Liver (tissue), 9 donors: ENCODE data around the gene SPDEF. TPM values are rescaled to one million over a fixed set of nuclear protein-coding genes. Genes with fewer than 3 reads are reported as not detected.

ENCODE experiments used
- DNase-seq: peaks from one replicate; pipeline ENCODE4 v3.0.0-alpha.2; 2017; ENCODE audit warnings: low spot score
- H3K27ac ChIP-seq, 2 donors: one replicate each; pipeline ENCODE4 v1.7.0; 2013; ENCODE audit warnings: inconsistent platforms in 2 of 2, low read length in 2 of 2, control low read depth in 1 of 2, low read depth in 1 of 2, mild to moderate bottlenecking in 1 of 2
- H3K27me3 ChIP-seq, 4 donors: one replicate each; pipeline versions ENCODE4 v1.6.1 to v1.7.0; 2013; ENCODE audit warnings: low read length in 3 of 4, inconsistent platforms in 1 of 4, mild to moderate bottlenecking in 1 of 4, moderate library complexity in 1 of 4; ENCODE audit not compliant: control insufficient read depth in 4 of 4, insufficient read depth in 4 of 4
- H3K36me3 ChIP-seq, 4 donors: one replicate each; pipeline versions ENCODE4 v1.6.1 to v1.7.0; 2013; ENCODE audit warnings: low read length in 3 of 4, mild to moderate bottlenecking in 3 of 4, low read depth in 1 of 4, moderate library complexity in 1 of 4; ENCODE audit not compliant: control insufficient read depth in 4 of 4, insufficient read depth in 3 of 4
- H3K4me1 ChIP-seq, 4 donors: one replicate each; pipeline versions ENCODE4 v1.6.1 to v1.7.0; 2013; ENCODE audit warnings: low read length in 3 of 4, mild to moderate bottlenecking in 3 of 4, moderate library complexity in 1 of 4; ENCODE audit not compliant: control insufficient read depth in 4 of 4, insufficient read depth in 4 of 4
- H3K4me3 ChIP-seq, 3 donors: one replicate each; pipeline versions ENCODE4 v1.6.1 to v1.7.0; 2013; ENCODE audit warnings: low read length in 3 of 3, control low read depth in 1 of 3, low read depth in 1 of 3, mild to moderate bottlenecking in 1 of 3
- H3K9ac ChIP-seq, 2 donors: one replicate each; pipeline ENCODE4 v1.7.0; 2013; ENCODE audit warnings: low read length in 2 of 2, mild to moderate bottlenecking in 2 of 2, moderate library complexity in 2 of 2, control low read depth in 1 of 2, low read depth in 1 of 2
- H3K9me3 ChIP-seq, 4 donors: one replicate each; pipeline versions ENCODE4 v1.6.1 to v1.7.0; 2013; ENCODE audit warnings: low read length in 3 of 4; ENCODE audit not compliant: control insufficient read depth in 4 of 4
- EGR1 ChIP-seq, 2 donors: IDR thresholded peaks; 2 replicates each; pipeline ENCODE4 v1.6.1; 2016 to 2018; ENCODE audit warnings: antibody characterized with exemption in 2 of 2, low read depth in 2 of 2
- FOXA1 ChIP-seq: IDR thresholded peaks from 2 replicates; pipeline ENCODE4 v1.6.1; 2016; ENCODE audit warnings: antibody characterized with exemption
- FOXA2 ChIP-seq: IDR thresholded peaks from 2 replicates; pipeline ENCODE4 v1.6.1; 2016; ENCODE audit warnings: antibody characterized with exemption
- GABPA ChIP-seq, 2 donors: IDR thresholded peaks in 1 of 2; conservative IDR thresholded peaks in 1 of 2; 2 replicates each; pipeline ENCODE4 v1.6.1; 2016; ENCODE audit warnings: antibody characterized with exemption in 2 of 2, mild to moderate bottlenecking in 1 of 2, moderate library complexity in 1 of 2
- HNF4A ChIP-seq, 2 donors: conservative IDR thresholded peaks; 2 replicates each; pipeline ENCODE4 v1.6.1; 2016; ENCODE audit warnings: antibody characterized with exemption in 2 of 2, mild to moderate bottlenecking in 2 of 2
- HNF4G ChIP-seq: IDR thresholded peaks from 2 replicates; pipeline ENCODE4 v1.6.1; 2016; ENCODE audit warnings: antibody characterized with exemption
- JUND ChIP-seq, 2 donors: IDR thresholded peaks; 2 replicates each; pipeline ENCODE4 v1.6.1; 2016; ENCODE audit warnings: antibody characterized with exemption in 2 of 2
- NR2F2 ChIP-seq: IDR thresholded peaks from 2 replicates; pipeline ENCODE4 v1.6.1; 2016; ENCODE audit warnings: antibody characterized with exemption
- RAD21 ChIP-seq, 2 donors: IDR thresholded peaks; 2 replicates each; pipeline ENCODE4 v1.6.1; 2016; ENCODE audit warnings: antibody characterized with exemption in 2 of 2, mild to moderate bottlenecking in 2 of 2
- RXRA ChIP-seq, 2 donors: IDR thresholded peaks; 2 replicates each; pipeline ENCODE4 v1.6.1; 2017 to 2018; ENCODE audit warnings: antibody characterized with exemption in 2 of 2, mild to moderate bottlenecking in 1 of 2
- SP1 ChIP-seq: IDR thresholded peaks from 2 replicates; pipeline ENCODE4 v1.6.1; 2018; ENCODE audit warnings: antibody characterized with exemption, mild to moderate bottlenecking
- TAF1 ChIP-seq: conservative IDR thresholded peaks from 2 replicates; pipeline ENCODE4 v1.6.1; 2016; ENCODE audit warnings: antibody characterized with exemption, mild to moderate bottlenecking
- YY1 ChIP-seq: IDR thresholded peaks from 2 replicates; pipeline ENCODE4 v1.6.1; 2016; ENCODE audit warnings: antibody characterized with exemption, mild to moderate bottlenecking
- WGBS: extraction: QIAGEN DNeasy Blood & Tissue Kit; methylation state at CpG from one replicate; pipeline ENCODE4 v1.1.7; 2013; 5-methylcytosine and 5-hydroxymethylcytosine counted together
- polyA plus RNA-seq, 2 donors: library from polyadenylated mRNA; stranded (reverse) in 1 of 2; unstranded in 1 of 2; fragments of 200-250 nt in 1 of 2; fragments of >200 nt in 1 of 2; fragmentation: Nextera tagmentation in 1 of 2; extraction: Ambion mirVana in 1 of 2; gene quantifications; one replicate each; pipeline versions ENCODE4 v1.2.1 to v1.2.3, GENCODE V29; 2013 to 2015
- total RNA-seq, 2 donors: library from RNA; depleted of rRNA; stranded (reverse); fragments of >200 nt; gene quantifications; one replicate each; pipeline ENCODE4 v1.2.3, GENCODE V29; 2014
- TF ChIP-seq, protein P1 (sequence below): IDR thresholded peaks from 2 replicates; pipeline ENCODE4 v1.6.1; 2016; ENCODE audit warnings: antibody characterized with exemption
- TF ChIP-seq, protein P2 (sequence below): IDR thresholded peaks from 2 replicates; pipeline ENCODE4 v1.6.1; 2016; ENCODE audit warnings: antibody characterized with exemption
- TF ChIP-seq, protein P3 (sequence below): IDR thresholded peaks from 2 replicates; pipeline ENCODE4 v1.6.1; 2016; ENCODE audit warnings: antibody characterized with exemption
- TF ChIP-seq, protein P4 (sequence below): fragments of 150-350 bp; IDR thresholded peaks from 2 replicates; pipeline ENCODE4 v1.5.1; 2017; ENCODE audit warnings: improper control_type of control experiment, low read depth, low read length; ENCODE audit not compliant: missing input control
- TF ChIP-seq, protein P5 (sequence below): IDR thresholded peaks from 2 replicates; pipeline ENCODE4 v1.6.1; 2016; ENCODE audit warnings: antibody characterized with exemption, mild to moderate bottlenecking
- donor health status: healthy.
- donor health status: healthy.
- donor health status: healthy.
- donor health status: healthy.
- donor health status: healthy.

The SPDEF gene
- total and polyA plus RNA-seq, 4 donors = 0.05 to 0.09 TPM; not detected in 2

DNA sequence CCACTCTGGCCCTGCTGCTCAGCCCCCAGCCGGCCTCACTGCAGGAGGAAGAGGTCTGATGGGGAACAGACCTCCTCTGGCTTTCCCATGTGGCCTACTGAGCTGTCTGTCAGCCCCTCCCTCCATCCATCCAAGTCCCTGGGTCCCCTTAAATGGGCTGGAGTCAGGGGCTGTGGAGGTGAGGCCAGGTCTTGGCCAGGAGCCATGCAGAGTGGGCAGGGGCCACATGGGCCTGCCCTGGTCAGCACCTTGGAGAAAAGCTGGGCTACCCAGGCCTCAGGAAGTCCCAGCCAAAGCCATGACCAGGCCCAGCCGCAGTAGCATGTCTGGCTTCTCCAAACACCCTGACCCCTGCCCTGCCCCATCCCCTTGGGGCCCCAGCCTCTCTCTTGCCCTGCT lies 6.3 kb downstream of the SPDEF start:
- H3K27ac ChIP-seq = no peak overlapping the region
- H3K4me1 ChIP-seq = peaks cover 4 to 14% (median 4%) of the 10 kb centered on the region in 4 donors

DNA sequence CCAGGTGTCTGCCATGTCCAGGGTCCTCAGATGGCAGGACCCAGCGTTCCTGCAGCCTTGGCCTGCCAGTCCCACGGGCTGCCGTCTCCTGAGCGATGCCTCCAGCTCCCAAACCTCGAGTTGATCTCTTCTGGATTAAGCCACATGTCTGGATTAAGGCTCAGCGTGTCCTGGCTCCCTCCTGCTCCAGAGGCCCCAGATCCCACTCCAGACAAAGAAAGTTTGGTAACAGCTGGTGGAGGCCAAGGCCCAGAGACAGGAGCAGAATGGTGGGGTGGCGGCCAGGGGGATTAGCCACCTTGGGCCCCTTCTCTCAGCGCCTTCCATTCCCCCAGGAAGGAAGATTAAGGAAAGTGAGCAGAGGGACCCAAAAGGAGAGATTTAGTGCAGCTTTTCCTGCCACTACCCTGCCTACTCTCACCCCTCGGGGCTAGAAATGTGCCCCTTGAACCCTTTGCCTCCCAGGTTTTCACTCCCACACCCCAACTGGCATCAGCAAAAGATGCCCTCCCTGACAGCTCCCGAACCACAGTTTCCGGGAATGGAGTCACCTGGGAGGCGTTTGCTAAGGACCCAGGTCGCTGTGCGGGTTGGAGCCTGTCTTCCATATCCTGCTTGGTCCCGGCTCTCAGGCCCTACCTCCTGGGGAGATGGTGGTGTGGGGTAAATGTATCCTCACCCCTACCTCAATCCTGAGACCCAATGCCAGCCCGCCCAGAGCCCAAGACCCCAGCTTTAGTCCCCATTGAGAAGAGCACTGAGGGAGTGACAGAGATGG lies 6.9 kb downstream of the SPDEF start:
- Histone ChIP-seq H3K9ac (no peak overlapping the region), H3K4me3 (no peak overlapping the region), H3K4me1 (peaks cover 4 to 14% (median 4%) of the 10 kb centered on the region in 4 donors), H3K27me3 (no peaks in the 10 kb centered on the region), H3K27ac (no peak overlapping the region), H3K9me3 (no peaks in the 10 kb centered on the region), H3K36me3 (no peaks in the 10 kb centered on the region)
- no peak for DNase-seq
- 95% methylated on average over 16 of the region's 16 CpGs for WGBS
- no peak for TF ChIP-seq TAF1
- no peak for TF ChIP-seq EGR1 (IDR thresholded peaks at IDR 0.05; ENCODE audit: low read depth in 2 of 2)

More for the DNA sequence above, 6.3 kb downstream of the SPDEF start:
- no peak overlapping the region for H3K9ac ChIP-seq
- no peaks in the 10 kb centered on the region for H3K36me3 ChIP-seq
- WGBS = 84% methylated on average over 2 of the region's 2 CpGs
- no peak for DNase-seq
- TF ChIP-seq FOXA2 = no peak
- TF ChIP-seq HNF4A (conservative IDR thresholded peaks at IDR 0.05) = no peak
- no peak for TF ChIP-seq JUND (IDR thresholded peaks at IDR 0.05)
- H3K9me3 ChIP-seq = no peaks in the 10 kb centered on the region
- no peaks in the 10 kb centered on the region for H3K27me3 ChIP-seq
- no peak overlapping the region for H3K4me3 ChIP-seq

DNA sequence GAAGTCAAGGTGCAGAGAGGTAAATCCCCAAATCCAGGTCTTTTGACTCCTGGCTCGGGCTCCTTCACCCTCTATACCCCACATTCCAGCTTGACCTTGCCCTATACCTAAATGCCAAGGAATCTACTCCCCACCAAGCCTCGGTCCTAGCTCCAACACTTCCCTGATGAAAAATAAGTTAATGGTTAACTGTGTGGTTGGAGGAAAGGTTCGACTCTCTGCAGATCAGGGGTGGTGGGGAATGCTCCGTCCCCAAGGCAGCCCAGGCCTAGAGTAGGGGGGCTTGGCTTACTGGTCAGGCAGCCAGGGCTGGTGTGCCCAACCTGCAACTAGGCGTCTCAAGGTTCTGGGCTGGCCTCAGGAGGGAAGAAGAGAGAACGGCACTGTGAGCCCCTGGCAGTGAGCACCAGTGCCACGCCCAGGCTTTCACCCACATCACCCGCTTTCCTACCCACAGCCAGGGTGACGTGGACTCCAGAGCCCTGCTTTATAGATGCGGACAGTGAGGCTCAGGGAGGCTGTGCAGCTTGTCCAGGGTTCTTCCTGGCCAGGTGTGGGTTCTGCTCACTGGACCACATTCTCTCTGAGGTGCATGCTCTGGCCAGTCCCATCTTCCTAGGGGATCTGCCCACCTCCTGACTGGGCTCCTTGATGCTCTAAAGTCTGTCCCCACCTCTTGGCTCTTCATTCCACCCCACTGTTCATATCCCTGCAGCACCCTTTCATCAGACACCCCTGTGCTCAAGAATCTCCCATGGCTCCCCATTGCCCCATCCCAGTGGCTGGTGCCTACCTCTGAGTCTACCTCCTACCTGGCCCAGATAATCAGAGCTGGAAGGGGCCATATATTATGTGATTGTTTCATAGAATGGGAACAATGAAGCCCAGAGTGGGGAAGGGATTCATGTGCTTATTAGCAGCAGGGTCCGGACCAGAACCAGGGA lies 8.2 kb downstream of the SPDEF start:
- DNase-seq = no peak
- 73% methylated on average over 11 of the region's 11 CpGs for WGBS
- TF ChIP-seq, protein P1, sequence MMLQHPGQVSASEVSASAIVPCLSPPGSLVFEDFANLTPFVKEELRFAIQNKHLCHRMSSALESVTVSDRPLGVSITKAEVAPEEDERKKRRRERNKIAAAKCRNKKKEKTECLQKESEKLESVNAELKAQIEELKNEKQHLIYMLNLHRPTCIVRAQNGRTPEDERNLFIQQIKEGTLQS = no peak
- TF ChIP-seq, protein P2, sequence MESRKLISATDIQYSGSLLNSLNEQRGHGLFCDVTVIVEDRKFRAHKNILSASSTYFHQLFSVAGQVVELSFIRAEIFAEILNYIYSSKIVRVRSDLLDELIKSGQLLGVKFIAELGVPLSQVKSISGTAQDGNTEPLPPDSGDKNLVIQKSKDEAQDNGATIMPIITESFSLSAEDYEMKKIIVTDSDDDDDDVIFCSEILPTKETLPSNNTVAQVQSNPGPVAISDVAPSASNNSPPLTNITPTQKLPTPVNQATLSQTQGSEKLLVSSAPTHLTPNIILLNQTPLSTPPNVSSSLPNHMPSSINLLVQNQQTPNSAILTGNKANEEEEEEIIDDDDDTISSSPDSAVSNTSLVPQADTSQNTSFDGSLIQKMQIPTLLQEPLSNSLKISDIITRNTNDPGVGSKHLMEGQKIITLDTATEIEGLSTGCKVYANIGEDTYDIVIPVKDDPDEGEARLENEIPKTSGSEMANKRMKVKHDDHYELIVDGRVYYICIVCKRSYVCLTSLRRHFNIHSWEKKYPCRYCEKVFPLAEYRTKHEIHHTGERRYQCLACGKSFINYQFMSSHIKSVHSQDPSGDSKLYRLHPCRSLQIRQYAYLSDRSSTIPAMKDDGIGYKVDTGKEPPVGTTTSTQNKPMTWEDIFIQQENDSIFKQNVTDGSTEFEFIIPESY = no peak
- TF ChIP-seq JUND (IDR thresholded peaks at IDR 0.05) (no peak), RAD21 (IDR thresholded peaks at IDR 0.05) (no peak), FOXA2 (no peak), FOXA1 (no peak), YY1 (no peak), HNF4A (conservative IDR thresholded peaks at IDR 0.05) (no peak), HNF4G (no peak), EGR1 (IDR thresholded peaks at IDR 0.05; ENCODE audit: low read depth in 2 of 2) (no peak), SP1 (no peak), GABPA (IDR thresholded peaks at IDR 0.05 in 1 of 2, conservative IDR thresholded peaks at IDR 0.05 in 1 of 2) (no peak), TAF1 (no peak), NR2F2 (no peak), RXRA (IDR thresholded peaks at IDR 0.05) (no peak)
- TF ChIP-seq, protein P3, sequence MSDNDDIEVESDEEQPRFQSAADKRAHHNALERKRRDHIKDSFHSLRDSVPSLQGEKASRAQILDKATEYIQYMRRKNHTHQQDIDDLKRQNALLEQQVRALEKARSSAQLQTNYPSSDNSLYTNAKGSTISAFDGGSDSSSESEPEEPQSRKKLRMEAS = no peak
- TF ChIP-seq, protein P4, sequence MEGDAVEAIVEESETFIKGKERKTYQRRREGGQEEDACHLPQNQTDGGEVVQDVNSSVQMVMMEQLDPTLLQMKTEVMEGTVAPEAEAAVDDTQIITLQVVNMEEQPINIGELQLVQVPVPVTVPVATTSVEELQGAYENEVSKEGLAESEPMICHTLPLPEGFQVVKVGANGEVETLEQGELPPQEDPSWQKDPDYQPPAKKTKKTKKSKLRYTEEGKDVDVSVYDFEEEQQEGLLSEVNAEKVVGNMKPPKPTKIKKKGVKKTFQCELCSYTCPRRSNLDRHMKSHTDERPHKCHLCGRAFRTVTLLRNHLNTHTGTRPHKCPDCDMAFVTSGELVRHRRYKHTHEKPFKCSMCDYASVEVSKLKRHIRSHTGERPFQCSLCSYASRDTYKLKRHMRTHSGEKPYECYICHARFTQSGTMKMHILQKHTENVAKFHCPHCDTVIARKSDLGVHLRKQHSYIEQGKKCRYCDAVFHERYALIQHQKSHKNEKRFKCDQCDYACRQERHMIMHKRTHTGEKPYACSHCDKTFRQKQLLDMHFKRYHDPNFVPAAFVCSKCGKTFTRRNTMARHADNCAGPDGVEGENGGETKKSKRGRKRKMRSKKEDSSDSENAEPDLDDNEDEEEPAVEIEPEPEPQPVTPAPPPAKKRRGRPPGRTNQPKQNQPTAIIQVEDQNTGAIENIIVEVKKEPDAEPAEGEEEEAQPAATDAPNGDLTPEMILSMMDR = no peak
- TF ChIP-seq, protein P5, sequence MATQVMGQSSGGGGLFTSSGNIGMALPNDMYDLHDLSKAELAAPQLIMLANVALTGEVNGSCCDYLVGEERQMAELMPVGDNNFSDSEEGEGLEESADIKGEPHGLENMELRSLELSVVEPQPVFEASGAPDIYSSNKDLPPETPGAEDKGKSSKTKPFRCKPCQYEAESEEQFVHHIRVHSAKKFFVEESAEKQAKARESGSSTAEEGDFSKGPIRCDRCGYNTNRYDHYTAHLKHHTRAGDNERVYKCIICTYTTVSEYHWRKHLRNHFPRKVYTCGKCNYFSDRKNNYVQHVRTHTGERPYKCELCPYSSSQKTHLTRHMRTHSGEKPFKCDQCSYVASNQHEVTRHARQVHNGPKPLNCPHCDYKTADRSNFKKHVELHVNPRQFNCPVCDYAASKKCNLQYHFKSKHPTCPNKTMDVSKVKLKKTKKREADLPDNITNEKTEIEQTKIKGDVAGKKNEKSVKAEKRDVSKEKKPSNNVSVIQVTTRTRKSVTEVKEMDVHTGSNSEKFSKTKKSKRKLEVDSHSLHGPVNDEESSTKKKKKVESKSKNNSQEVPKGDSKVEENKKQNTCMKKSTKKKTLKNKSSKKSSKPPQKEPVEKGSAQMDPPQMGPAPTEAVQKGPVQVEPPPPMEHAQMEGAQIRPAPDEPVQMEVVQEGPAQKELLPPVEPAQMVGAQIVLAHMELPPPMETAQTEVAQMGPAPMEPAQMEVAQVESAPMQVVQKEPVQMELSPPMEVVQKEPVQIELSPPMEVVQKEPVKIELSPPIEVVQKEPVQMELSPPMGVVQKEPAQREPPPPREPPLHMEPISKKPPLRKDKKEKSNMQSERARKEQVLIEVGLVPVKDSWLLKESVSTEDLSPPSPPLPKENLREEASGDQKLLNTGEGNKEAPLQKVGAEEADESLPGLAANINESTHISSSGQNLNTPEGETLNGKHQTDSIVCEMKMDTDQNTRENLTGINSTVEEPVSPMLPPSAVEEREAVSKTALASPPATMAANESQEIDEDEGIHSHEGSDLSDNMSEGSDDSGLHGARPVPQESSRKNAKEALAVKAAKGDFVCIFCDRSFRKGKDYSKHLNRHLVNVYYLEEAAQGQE = no peak

More for the DNA sequence above, 8.2 kb downstream of the SPDEF start:
- H3K27ac ChIP-seq = no peak overlapping the region
- H3K9me3 ChIP-seq = no peaks in the 10 kb centered on the region
- no peak overlapping the region for H3K4me3 ChIP-seq
- peaks cover 4 to 14% (median 4%) of the 10 kb centered on the region in 4 donors for H3K4me1 ChIP-seq
- no peaks in the 10 kb centered on the region for H3K27me3 ChIP-seq
- no peak overlapping the region for H3K9ac ChIP-seq
- no peaks in the 10 kb centered on the region for H3K36me3 ChIP-seq
